HG02571 (cell line): Measurements from ENCODE around the gene RICTOR.
A peak's percentile ranks its signal among the peaks of the same experiment; 100 is the strongest.

ENCODE experiments used
- ATAC-seq: cut with Tn5 transposase; IDR thresholded peaks from one replicate; pipeline ENCODE4 v1.9.1; 2021; ENCODE audit warnings: mild to moderate bottlenecking, moderate library complexity; ENCODE audit not compliant: unreplicated experiment

RICTOR gene

GRCh38 chr5:39093352-39093751, 19.2 kb upstream of the RICTOR start:
- no peak for ATAC-seq

DNA sequence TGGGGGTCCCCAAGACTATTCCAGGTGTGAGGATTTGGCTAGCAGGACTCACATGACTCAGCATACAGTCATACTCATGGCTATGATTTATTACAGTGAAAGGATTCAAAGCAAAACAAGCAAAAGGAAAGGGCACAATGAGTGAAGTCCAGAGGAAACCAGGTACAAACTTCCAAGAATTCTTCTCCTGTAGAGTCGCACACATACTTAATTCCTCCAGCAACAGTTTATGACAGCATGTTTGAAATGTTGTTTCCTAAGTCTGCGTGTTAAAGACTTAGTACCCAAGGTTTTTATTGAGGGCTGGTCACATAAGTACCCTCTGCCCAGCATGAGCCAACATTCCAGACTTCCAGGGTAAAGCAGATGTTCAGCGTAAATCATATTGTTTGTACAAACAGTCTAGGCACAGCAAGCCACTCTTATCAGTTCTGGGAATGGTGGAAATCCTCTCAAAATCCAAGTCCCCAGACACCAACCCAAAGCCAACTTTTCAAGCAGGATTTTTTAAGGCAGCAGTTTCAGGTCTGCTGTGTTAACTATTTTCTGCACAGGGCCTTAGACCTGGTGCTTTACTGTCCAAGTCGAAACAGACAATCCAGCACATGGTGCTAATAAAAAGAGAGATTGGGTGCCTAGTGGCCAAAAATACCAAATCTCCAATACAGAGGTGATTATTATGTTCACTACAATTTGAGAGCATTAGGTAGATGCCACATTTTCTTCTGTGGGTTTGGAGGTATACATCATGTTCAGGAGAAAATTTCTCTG, 18.6 kb upstream of the RICTOR start:
- no peak for ATAC-seq

- no peak for ATAC-seq
Measured at GRCh38 chr5:39091940-39092580, 17.9 kb upstream of the RICTOR start.

- no peak for ATAC-seq
Measured at GRCh38 chr5:39083968-39084367, 9.8 kb upstream of the RICTOR start.

GRCh38 chr5:39082995-39083394, 8.8 kb upstream of the RICTOR start:
- no peak for ATAC-seq

DNA sequence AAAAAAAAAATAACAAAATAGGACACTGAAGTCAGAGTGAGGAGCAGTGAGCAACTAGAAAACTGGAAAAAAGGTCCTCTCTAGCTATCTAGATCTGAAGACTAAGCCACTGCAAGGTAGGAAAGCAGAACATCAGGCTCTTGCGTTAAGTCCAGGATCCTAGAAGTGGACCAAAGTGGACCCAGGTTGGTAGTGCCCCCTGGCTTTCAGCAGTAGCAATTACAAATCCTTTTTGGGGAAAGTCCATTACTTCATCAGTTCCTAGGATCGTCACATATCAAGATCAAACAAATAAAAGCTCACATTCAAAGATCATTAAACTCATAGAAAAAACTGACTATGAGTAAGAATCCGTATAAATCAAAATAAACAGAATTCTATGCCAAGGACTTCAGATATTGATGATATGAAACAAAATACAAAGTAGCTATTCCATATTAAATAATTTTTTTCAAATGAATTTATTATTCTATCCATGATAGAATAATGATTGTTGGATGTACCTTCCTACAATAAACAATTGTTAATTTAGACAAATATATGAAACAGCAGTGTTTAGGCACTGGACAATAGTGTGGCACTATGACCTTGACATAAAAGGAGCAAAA, 6.5 kb upstream of the RICTOR start:
- ATAC-seq, result peak; percentile 42

DNA sequence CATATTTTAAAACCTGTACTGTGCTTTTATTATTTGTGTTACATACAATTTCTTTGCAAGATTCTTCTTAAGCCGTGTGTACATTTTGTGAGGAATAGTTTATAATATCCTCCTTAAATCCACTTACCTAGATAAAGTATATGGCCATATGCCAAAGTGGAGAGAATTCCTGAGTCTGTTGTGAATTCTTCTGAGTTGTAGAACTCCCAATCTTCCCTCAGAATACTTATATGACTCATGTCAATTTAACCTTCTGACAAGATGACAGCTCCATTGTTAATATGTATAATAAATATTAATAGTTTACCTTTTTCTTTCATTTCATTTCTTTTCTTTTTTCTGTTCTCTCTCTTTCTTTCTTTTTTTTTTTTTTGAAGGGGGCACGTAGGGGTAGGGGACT, 6.0 kb upstream of the RICTOR start:
- no peak for ATAC-seq

- ATAC-seq, result no peak
Measured at GRCh38 chr5:39079147-39079546, 4.9 kb upstream of the RICTOR start.

GRCh38 chr5:39076757-39077728, 2.8 kb upstream of the RICTOR start:
- ATAC-seq, result no peak

DNA sequence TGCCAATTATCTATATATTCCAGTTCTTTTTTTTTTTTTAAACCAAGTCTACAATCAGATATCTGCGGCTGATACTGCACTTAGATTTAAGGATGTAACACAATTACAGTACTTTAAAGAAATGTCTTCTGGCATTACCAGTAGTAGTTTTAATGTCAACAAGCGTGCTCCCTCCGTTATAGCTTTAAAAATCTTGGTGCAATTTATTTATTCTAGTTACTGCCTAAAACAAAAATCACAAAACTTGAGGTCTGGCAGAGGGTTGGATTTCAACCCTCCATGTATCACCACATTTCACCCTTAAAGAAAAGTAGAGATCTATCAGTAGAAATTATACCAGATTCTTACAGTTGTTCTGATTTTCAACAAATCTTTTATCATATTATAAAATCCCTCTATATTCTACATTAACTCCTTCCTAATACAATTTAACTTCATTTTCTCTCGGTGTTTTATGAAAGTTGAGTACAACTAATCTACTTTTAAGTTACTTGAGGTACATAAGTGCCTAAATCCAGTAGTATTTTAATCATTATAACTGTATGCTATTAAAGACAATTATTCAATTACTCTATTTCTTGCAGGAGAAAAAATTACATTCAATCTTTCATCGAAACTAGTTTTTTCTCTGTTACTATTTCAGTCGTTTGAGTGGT, 2.0 kb upstream of the RICTOR start:
- no peak for ATAC-seq

- ATAC-seq, result peak; percentile 28
Measured at GRCh38 chr5:39073767-39074016, 507 bp downstream of the RICTOR start.

DNA sequence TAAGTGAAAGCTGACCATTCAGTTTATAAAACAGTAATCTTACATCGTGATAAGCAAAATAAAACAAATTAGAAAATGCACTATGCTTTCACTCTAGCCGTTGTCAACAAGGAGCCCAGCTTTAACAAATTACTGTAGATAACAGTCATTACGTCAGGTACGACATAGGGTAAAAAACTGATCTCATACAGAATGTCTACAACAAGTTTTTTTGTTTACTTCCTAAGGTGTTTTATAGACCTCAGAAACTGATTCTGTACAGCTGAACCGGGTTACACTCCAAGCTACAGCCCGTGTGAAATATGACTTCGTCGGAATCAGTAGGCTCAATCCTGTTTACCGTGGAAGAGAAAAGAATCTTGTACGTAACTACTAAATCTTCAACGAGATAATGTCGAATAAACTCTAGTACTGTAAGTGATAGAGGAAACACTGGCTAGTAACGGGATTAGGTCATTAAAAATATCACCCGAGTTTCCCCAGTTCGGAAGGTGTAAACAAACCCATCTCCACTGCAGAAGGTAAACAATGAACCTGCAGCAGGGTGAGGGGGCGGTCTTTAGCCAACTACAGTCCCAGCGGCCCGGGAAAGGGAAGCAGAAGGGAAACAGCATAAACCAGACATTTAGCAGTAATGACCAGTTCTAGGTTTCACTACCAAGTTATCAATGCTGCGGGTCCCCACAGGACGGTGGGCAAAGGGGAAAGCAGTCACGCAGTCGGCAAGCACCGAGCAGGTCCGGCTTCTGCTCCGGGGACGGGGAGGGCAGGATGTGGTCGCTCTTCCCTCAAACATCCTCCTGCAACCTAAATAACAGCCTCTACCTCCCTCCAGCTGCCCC, 1.1 kb downstream of the RICTOR start:
- peak; percentile 39 for ATAC-seq

- ATAC-seq, result no peak
Measured at GRCh38 chr5:39068099-39068498, 6.1 kb downstream of the RICTOR start.

DNA sequence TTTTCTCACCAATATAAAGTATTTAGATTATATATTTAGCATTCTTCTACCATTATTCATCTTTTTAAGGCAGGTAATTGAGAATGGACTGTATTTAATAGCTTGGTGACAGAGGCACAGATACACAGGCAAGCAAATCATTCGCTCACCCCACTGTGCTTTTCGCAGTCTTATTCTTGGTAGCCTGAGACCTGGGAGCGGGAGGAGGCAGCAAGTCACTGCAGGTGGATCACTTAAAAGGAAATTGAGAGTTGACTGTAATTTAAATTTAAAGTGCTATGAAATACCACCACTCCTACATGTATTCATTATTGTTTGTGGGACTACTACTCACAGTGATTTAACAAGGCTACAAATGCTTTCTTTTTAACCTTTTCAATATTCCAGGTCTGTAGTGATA, 9.7 kb downstream of the RICTOR start:
- ATAC-seq, result no peak

- no peak for ATAC-seq
Measured at GRCh38 chr5:39063037-39063436, 11.2 kb downstream of the RICTOR start.

- ATAC-seq, result no peak
Measured at GRCh38 chr5:39062530-39062929, 11.7 kb downstream of the RICTOR start.

GRCh38 chr5:39062104-39062503, 12.1 kb downstream of the RICTOR start:
- ATAC-seq, result no peak

DNA sequence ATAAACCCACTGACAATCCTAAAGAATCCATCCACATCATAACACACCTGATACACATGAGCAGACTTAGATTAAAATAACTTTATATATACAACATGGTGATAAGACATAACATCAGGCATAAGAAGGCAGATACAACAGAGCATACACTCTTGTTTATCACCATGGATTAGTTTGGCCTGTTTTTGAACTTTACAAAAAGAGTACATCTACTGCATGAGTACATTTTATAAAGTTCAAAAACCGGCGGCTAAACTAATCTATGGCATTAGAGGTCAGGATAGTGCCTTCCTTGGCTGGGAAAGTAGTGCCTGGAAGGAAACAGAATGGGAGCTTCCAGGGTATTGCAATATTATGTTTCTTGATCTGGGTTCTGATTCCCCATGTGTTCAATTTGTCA, 15.1 kb downstream of the RICTOR start:
- no peak for ATAC-seq

DNA sequence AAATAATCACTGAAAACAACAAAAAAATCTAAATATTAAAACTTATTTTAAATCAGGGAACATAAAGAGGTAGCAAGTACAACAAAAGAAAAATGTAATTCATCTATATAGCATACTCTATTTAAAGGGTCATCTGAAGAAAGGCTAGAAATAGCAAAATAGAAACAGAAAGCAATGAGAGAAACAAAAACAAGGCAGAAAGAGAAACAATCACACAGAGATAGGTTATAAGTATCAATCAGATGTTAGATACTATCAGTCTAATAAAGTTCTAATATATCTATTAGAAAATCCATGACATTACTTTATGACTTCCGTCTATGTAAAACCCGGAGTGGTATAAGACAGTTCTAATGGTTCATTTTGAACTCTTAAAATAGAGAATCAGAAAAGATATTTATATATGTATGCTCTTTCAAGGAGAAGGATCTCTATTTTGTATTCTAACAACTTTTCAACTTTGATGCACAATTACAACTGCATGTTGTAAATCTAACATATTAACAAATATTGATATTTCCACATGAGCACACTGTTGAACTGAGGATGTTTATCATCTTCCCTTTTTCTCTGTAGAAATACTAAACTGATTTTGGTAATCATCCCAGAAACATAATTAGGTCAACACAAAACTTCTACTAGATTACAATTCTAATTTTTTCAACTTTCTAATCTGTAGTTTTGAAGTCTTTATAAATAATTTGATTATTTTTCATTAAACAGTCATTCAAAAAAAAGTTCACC, 15.8 kb downstream of the RICTOR start:
- ATAC-seq, result peak; percentile 88
